Upper lobe of left lung (tissue), 6 donors: ENCODE results near the gene HOOK2. TPM values are rescaled to one million over a fixed set of nuclear protein-coding genes. Genes with fewer than 3 reads are reported as not detected.

Experiments
- ATAC-seq, 2 donors: fragments of 200-7000 bp; cut with Tn5 transposase; one replicate each; pipeline ENCODE4 v1.9.1; 2022; ENCODE audit warnings: mild to moderate bottlenecking in 2 of 2, moderate library complexity in 2 of 2; ENCODE audit not compliant: low FRiP score in 2 of 2
- DNase-seq, 2 donors: peaks; one replicate each; pipeline ENCODE4 v3.0.0-alpha.2; 2019 to 2020
- H3K27ac ChIP-seq, 4 donors: fragments of 200-600 bp; sonication (generic); one replicate each; pipeline ENCODE4 v1.5.1; 2016 to 2019
- H3K27me3 ChIP-seq, 4 donors: fragments of 200-600 bp; sonication (generic); one replicate each; pipeline ENCODE4 v1.5.1; 2017 to 2019
- H3K36me3 ChIP-seq, 4 donors: fragments of 200-600 bp; sonication (generic); one replicate each; pipeline ENCODE4 v1.5.1; 2016 to 2019
- H3K4me1 ChIP-seq, 4 donors: fragments of 200-600 bp; sonication (generic); one replicate each; pipeline ENCODE4 v1.5.1; 2018 to 2019
- H3K4me3 ChIP-seq, 4 donors: fragments of 200-600 bp; sonication (generic); one replicate each; pipeline ENCODE4 v1.5.1; 2017 to 2019; ENCODE audit warnings: mild to moderate bottlenecking in 2 of 4, moderate library complexity in 1 of 4
- H3K9me3 ChIP-seq, 4 donors: fragments of 200-600 bp; sonication (generic); one replicate each; pipeline ENCODE4 v1.5.1; 2018 to 2019
- EP300 ChIP-seq, 4 donors: sonication (generic); formaldehyde crosslinking; IDR thresholded peaks; one replicate each; pipeline ENCODE4 v1.5.1; 2017; ENCODE audit warnings: antibody characterized with exemption in 4 of 4, control low read depth in 2 of 4
- POLR2A ChIP-seq, 4 donors: fragments of 450-650 bp; IDR thresholded peaks; one replicate each; pipeline ENCODE4 v1.5.1; 2016 to 2017; ENCODE audit warnings: antibody characterized with exemption in 4 of 4, mild to moderate bottlenecking in 2 of 4
- POLR2AphosphoS5 ChIP-seq, 2 donors: sonication (generic); formaldehyde crosslinking; IDR thresholded peaks; one replicate each; pipeline ENCODE4 v1.5.1; 2017; ENCODE audit warnings: antibody characterized with exemption in 2 of 2
- WGBS, 2 donors: methylation state at CpG; one replicate each; pipeline ENCODE4 v1.1.5; 2017 to 2018; 5-methylcytosine and 5-hydroxymethylcytosine counted together
- total RNA-seq, 6 donors: library from RNA; depleted of rRNA in 4 of 6; stranded (reverse); fragments of >200 nt in 4 of 6; gene quantifications; one replicate each; pipeline versions ENCODE4 v1.1.0 to v1.2.1, GENCODE V29; 2016 to 2021
- TF ChIP-seq, protein P1 (sequence below), 6 experiments: fragments of 450-650 bp in 4 of 6; fragments of 200-600 bp in 2 of 6; sonication (generic) in 2 of 6; IDR thresholded peaks; one replicate each; pipeline ENCODE4 v1.5.1; 2016 to 2019; ENCODE audit warnings: antibody characterized with exemption in 6 of 6
- donor health status: DM: no; HTN: no; CAD: no; lungs with moderate emphysema.
- donor health status: DM: no; HTN: yes; CAD: no; lungs with severe emphysema.

Gene HOOK2
- total RNA-seq, 6 donors from 2014 or later: 48.9 to 367 (median 79.6) TPM

DNA sequence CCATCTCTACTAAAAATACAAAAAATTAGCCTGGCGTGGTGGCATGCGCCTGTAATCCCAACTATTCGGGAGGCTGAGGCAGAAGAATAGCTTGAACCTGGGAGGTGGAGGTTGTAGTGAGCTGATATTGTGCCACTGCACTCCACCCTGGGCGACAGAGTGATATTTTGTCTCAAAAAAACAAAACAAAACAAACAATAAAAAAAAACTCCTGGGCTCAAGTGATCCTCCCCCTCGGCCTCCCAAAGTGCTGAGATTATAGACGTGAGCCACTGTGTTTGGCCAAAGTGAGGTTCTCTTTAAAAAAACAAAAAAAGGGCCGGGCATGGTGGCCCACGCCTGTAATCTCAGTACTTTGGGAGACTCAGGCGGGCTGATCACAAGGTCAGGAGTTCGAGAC lies 12.1 kb upstream of the HOOK2 start:
- H3K4me1 ChIP-seq: peaks cover 68 to 79% (median 71%) of the 10 kb centered on the region in 4 donors
- WGBS, 2 donors: 68 to 71% methylated on average over 10 of the region's 10 CpGs
- no peak overlapping the region for H3K4me3 ChIP-seq

DNA sequence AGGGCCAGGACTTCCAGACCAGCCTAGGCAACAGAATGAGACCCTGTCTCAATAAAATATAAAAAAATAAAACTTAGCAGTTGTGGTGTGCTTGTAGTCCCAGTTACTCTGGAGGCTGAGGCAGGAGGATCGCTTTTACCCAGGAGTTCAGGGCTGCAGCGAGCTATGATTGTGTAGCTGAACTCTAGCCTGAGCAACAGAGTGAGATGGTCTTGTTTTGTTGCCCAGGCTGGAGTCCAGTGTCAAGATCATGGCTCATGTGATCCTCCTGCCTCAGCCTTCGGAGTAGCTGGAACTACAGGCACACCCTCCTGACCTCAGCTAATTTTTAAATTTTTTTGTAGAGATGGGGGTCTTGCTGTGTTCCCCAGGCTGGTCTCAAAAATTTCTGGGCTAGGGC lies 11.6 kb upstream of the HOOK2 start:
- ATAC-seq (no peak), DNase-seq (no peak)
- Histone ChIP-seq H3K27me3 (no peaks in the 10 kb centered on the region), H3K36me3 (no peaks in the 10 kb centered on the region), H3K4me1 (peaks cover 68 to 84% (median 73%) of the 10 kb centered on the region in 4 donors), H3K4me3 (no peak overlapping the region), H3K27ac (peak overlapping the region; percentile 96 to 100 (median 98)), H3K9me3 (no peaks in the 10 kb centered on the region)
- WGBS, 2 donors: 63 to 77% methylated on average over 3 of the region's 3 CpGs
- TF ChIP-seq, protein P1, sequence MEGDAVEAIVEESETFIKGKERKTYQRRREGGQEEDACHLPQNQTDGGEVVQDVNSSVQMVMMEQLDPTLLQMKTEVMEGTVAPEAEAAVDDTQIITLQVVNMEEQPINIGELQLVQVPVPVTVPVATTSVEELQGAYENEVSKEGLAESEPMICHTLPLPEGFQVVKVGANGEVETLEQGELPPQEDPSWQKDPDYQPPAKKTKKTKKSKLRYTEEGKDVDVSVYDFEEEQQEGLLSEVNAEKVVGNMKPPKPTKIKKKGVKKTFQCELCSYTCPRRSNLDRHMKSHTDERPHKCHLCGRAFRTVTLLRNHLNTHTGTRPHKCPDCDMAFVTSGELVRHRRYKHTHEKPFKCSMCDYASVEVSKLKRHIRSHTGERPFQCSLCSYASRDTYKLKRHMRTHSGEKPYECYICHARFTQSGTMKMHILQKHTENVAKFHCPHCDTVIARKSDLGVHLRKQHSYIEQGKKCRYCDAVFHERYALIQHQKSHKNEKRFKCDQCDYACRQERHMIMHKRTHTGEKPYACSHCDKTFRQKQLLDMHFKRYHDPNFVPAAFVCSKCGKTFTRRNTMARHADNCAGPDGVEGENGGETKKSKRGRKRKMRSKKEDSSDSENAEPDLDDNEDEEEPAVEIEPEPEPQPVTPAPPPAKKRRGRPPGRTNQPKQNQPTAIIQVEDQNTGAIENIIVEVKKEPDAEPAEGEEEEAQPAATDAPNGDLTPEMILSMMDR (IDR thresholded peaks at IDR 0.05): no peak
- TF ChIP-seq POLR2A (IDR thresholded peaks at IDR 0.05) (no peak), EP300 (IDR thresholded peaks at IDR 0.05) (no peak), POLR2AphosphoS5 (IDR thresholded peaks at IDR 0.05) (no peak)

More for the DNA sequence above, 12.1 kb upstream of the HOOK2 start:
- DNase-seq: no peak
- H3K36me3 ChIP-seq: peaks cover 0 to 4% (median 0%) of the 10 kb centered on the region in 4 donors
- no peak for ATAC-seq
- no peaks in the 10 kb centered on the region for H3K9me3 ChIP-seq
- H3K27ac ChIP-seq: peak overlapping the region; percentile 96 to 100 (median 98)
- TF ChIP-seq POLR2AphosphoS5 (IDR thresholded peaks at IDR 0.05) (no peak), POLR2A (IDR thresholded peaks at IDR 0.05) (no peak), EP300 (IDR thresholded peaks at IDR 0.05) (no peak)
- TF ChIP-seq, protein P1 (IDR thresholded peaks at IDR 0.05): no peak
- no peaks in the 10 kb centered on the region for H3K27me3 ChIP-seq

DNA sequence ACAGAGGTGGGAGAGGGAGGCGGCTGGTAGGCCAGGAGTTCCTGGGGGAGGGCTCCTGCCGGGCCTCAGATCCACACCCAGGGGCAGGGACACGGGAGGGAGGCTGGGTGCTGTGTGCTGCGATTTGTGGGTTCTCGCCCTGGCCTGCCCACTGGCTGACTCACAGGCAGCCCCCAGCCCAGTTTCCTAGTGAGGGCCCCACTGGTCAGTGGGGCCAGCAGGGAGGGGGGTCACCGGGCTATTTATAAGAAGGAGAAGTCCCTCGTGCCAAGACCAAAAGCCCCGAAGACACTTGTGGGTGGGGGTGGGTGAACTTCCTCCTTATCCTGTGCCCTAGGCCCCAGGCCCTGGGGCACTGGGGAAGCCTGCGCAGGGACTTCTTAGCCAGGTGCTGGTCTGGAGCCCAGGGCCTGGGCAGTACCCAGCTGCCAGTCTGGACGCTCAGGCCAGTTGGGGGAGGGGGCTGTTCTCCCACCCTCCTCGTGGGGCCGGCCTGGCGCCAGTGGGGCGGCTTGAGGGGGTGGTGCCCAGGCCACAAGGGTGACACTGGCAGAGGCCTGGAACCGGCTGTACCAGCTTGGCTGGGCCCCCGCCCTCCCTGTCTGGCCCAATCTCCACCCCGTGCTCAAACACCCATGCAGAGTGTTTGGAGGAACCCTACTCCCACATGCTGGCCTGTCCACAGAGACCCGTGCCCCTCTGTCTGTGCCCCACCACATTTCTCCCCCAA lies 11.0 kb upstream of the HOOK2 start:
- H3K27ac ChIP-seq: peak overlapping the region; percentile 96 to 100 (median 98)
- peaks cover 72 to 89% (median 79%) of the 10 kb centered on the region in 4 donors for H3K4me1 ChIP-seq
- no peaks in the 10 kb centered on the region for H3K36me3 ChIP-seq
- 17 to 31% methylated on average over 7 to 12 of the region's 18 CpGs for WGBS, 2 donors
- TF ChIP-seq POLR2AphosphoS5 (IDR thresholded peaks at IDR 0.05) (peak; percentile 39 to 75), POLR2A (IDR thresholded peaks at IDR 0.05) (peak in 2 of 4 donors; percentile 34 to 82), EP300 (IDR thresholded peaks at IDR 0.05) (peak in 2 of 4 donors; percentile 63 to 82)
- TF ChIP-seq, protein P1 (IDR thresholded peaks at IDR 0.05): no peak
- H3K27me3 ChIP-seq: no peaks in the 10 kb centered on the region
- peak; percentile 93 to 94 for DNase-seq
- peak; percentile 2 to 64 for ATAC-seq
- H3K9me3 ChIP-seq: no peaks in the 10 kb centered on the region
- H3K4me3 ChIP-seq: peak overlapping the region in 2 of 4 donors; percentile 2 to 46

DNA sequence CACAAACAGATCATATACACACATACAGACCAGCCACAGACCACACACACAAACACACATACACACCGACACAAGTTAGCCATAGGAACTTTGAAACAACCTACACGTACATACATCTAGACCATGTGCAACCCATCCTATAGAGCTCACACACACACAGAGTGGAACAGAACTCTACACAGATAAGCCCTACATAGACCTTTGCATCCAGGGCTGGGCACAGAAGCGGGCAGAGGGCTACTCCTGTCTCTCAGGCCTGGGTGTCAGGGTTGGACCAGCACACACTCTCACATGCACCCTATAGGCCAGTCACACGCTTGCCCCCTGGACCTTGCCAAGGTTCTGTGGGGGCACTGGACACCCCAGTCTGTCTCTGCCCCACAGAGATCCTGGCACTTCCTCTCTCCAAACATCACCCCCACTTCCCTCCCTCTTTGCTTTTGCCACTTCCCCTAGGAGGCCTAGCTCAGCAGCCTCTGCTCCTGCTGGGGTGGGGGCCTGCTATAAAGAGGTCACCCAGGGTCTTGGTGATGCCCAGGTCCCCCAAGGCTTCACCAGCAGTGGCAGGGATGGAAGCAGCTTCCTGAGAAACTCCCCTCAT lies 10.2 kb upstream of the HOOK2 start:
- TF ChIP-seq POLR2A (IDR thresholded peaks at IDR 0.05) (peak in 1 of 4 donors; percentile 47), POLR2AphosphoS5 (IDR thresholded peaks at IDR 0.05) (peak; percentile 0 to 5), EP300 (IDR thresholded peaks at IDR 0.05) (no peak)
- TF ChIP-seq, protein P1 (IDR thresholded peaks at IDR 0.05): no peak
- Histone ChIP-seq H3K27ac (peak overlapping the region; percentile 96 to 100 (median 98)), H3K9me3 (no peaks in the 10 kb centered on the region), H3K27me3 (no peaks in the 10 kb centered on the region), H3K36me3 (no peaks in the 10 kb centered on the region), H3K4me3 (peak overlapping the region in 1 of 4 donors; percentile 46), H3K4me1 (peaks cover 72 to 83% (median 75%) of the 10 kb centered on the region in 4 donors)
- ATAC-seq (no peak), DNase-seq (peak in 1 of 2 donors; percentile 64)
- WGBS, 2 donors: 50 to 59% methylated on average over 4 of the region's 4 CpGs
